ENCODE results near the gene VGLL1.

DNA sequence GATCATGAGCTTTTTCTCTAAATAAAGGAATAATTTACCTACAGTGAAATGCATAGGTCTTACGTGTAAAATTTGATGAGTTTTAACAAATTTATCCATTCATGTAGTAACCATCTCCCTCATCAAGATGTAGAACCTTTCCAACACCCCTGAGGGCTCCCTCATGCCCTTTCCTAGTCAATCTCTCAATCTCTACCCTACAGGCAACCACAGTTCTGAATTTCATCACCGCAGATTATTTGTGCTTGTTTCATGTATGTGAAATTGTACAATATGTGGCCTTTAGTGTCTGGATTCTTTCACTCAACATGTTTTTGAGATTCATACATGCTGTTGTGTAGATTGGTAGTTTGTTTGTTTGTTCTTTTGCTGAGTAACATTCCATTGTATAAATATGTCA lies 2.1 kb downstream of the VGLL1 start:
- no peak for TF ChIP-seq ZNF384 (IDR thresholded peaks at IDR 0.05)
- TF ChIP-seq BHLHE40 (IDR thresholded peaks at IDR 0.05; ENCODE audit: borderline replicate concordance), result no peak
- TF ChIP-seq SP1 (IDR thresholded peaks at IDR 0.05), result no peak
